ENCODE measurements around the gene MYADM. TPM values are rescaled to one million over a fixed set of nuclear protein-coding genes. Genes with fewer than 3 reads are reported as not detected.
A peak's percentile ranks its signal among the peaks of the same experiment; 100 is the strongest.

The MYADM gene
- total and polyA plus RNA-seq, 8 donors: 14.0 to 57.6 (median 31.0) TPM

DNA sequence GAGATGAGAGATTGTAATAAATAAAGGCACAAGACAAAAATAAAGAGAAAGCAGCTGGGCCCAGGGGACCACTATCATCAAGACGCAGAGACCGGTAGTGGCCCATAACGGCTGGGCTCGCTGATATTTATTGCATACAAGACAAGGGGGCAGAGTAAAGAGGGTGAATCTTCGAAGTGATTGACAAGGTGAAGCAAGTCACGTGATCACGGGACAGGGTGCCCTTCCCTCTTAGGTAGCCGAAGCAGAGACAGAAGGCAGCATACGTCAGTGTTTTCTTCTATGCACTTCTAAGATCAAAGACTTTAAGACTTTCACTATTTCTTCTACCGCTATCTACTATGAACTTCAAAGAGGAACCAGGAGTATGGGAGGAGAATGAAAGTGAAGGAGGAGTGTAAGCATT lies 9.7 kb downstream of the MYADM start:
- no peaks in the 10 kb centered on the region for H3K9me3 ChIP-seq
- H3K36me3 ChIP-seq: peaks cover 0 to 11% (median 5%) of the 10 kb centered on the region in 3 donors
- FAIRE-seq (no peak), ATAC-seq (no peak), DNase-seq (no peak)
- no peak overlapping the region for H3K27ac ChIP-seq
- no peak overlapping the region for H3K4me3 ChIP-seq
- H3K27me3 ChIP-seq: no peaks in the 10 kb centered on the region
- 64 to 77% methylated on average over 10 of the region's 10 CpGs for WGBS, 2 donors
- intact Hi-C loops (cut with DNase I): no loop called here
- peaks cover 0 to 5% (median 4%) of the 10 kb centered on the region in 3 donors for H3K4me1 ChIP-seq
- TF ChIP-seq, protein P1, sequence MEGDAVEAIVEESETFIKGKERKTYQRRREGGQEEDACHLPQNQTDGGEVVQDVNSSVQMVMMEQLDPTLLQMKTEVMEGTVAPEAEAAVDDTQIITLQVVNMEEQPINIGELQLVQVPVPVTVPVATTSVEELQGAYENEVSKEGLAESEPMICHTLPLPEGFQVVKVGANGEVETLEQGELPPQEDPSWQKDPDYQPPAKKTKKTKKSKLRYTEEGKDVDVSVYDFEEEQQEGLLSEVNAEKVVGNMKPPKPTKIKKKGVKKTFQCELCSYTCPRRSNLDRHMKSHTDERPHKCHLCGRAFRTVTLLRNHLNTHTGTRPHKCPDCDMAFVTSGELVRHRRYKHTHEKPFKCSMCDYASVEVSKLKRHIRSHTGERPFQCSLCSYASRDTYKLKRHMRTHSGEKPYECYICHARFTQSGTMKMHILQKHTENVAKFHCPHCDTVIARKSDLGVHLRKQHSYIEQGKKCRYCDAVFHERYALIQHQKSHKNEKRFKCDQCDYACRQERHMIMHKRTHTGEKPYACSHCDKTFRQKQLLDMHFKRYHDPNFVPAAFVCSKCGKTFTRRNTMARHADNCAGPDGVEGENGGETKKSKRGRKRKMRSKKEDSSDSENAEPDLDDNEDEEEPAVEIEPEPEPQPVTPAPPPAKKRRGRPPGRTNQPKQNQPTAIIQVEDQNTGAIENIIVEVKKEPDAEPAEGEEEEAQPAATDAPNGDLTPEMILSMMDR (IDR thresholded peaks at IDR 0.05): no peak

- DNase-seq (no peak), FAIRE-seq (no peak)
These were observed 11.1 kb downstream of the MYADM start for GRCh38 chr19:53878776-53879139.

GRCh38 chr19:53879140-53880081 lies 11.7 kb downstream of the MYADM start:
- TF ChIP-seq, protein P1 (IDR thresholded peaks at IDR 0.05): no peak
- ATAC-seq: peak; percentile 96 to 99 (median 98)
- peaks cover 0 to 5% (median 4%) of the 10 kb centered on the region in 3 donors for H3K4me1 ChIP-seq
- 1 to 2% methylated on average over 51 of the region's 51 CpGs for WGBS, 2 donors
- intact Hi-C loops (cut with DNase I): no loop called here
- no peak overlapping the region for H3K27ac ChIP-seq
- peaks cover 0 to under 1% (median 0%) of the 10 kb centered on the region in 3 donors for H3K36me3 ChIP-seq
- no peaks in the 10 kb centered on the region for H3K9me3 ChIP-seq
- no peak for FAIRE-seq
- peak; percentile 89 to 98 (median 94) for DNase-seq
- H3K4me3 ChIP-seq: peak overlapping the region; percentile 16 to 62 (median 46)
- H3K27me3 ChIP-seq: peaks cover 0 to 5% (median 0%) of the 10 kb centered on the region in 4 donors

More at GRCh38 chr19:53878776-53879139, 11.1 kb downstream of the MYADM start:
- H3K4me3 ChIP-seq: peak overlapping the region; percentile 16 to 62 (median 46)
- no peaks in the 10 kb centered on the region for H3K9me3 ChIP-seq
- peaks cover 0 to 7% (median 3%) of the 10 kb centered on the region in 3 donors for H3K36me3 ChIP-seq
- peaks cover 0 to 5% (median 4%) of the 10 kb centered on the region in 3 donors for H3K4me1 ChIP-seq
- ATAC-seq: peak in 2 of 4 donors; percentile 2 to 8
- intact Hi-C loops (cut with DNase I): no loop called here
- TF ChIP-seq, protein P1 (IDR thresholded peaks at IDR 0.05): no peak
- H3K27me3 ChIP-seq: peaks cover 0 to 5% (median 0%) of the 10 kb centered on the region in 4 donors
- no peak overlapping the region for H3K27ac ChIP-seq
- 36 to 37% methylated on average over 12 of the region's 12 CpGs for WGBS, 2 donors

GRCh38 chr19:53880711-53881481 lies 13.2 kb downstream of the MYADM start:
- Histone ChIP-seq H3K9me3 (no peaks in the 10 kb centered on the region), H3K36me3 (no peaks in the 10 kb centered on the region), H3K4me3 (no peak overlapping the region), H3K27ac (no peak overlapping the region), H3K27me3 (peaks cover 0 to 5% (median 0%) of the 10 kb centered on the region in 4 donors), H3K4me1 (peaks cover 0 to 5% (median 4%) of the 10 kb centered on the region in 3 donors)
- TF ChIP-seq, protein P1 (IDR thresholded peaks at IDR 0.05): no peak
- DNase-seq (no peak), ATAC-seq (no peak), FAIRE-seq (no peak)
- WGBS, 2 donors: 23 to 24% methylated on average over 5 to 6 of the region's 6 CpGs
- intact Hi-C loops (cut with DNase I): no loop called here
